Stimulated activated naive CD4-positive, alpha-beta T cell (primary cell): ENCODE results near the gene CARD9.

Source experiments
- DNase-seq, 6 experiments: peaks; one replicate each; lab custom pipeline; 2025; lab: John Stamatoyannopoulos, UW

The CARD9 gene

DNA sequence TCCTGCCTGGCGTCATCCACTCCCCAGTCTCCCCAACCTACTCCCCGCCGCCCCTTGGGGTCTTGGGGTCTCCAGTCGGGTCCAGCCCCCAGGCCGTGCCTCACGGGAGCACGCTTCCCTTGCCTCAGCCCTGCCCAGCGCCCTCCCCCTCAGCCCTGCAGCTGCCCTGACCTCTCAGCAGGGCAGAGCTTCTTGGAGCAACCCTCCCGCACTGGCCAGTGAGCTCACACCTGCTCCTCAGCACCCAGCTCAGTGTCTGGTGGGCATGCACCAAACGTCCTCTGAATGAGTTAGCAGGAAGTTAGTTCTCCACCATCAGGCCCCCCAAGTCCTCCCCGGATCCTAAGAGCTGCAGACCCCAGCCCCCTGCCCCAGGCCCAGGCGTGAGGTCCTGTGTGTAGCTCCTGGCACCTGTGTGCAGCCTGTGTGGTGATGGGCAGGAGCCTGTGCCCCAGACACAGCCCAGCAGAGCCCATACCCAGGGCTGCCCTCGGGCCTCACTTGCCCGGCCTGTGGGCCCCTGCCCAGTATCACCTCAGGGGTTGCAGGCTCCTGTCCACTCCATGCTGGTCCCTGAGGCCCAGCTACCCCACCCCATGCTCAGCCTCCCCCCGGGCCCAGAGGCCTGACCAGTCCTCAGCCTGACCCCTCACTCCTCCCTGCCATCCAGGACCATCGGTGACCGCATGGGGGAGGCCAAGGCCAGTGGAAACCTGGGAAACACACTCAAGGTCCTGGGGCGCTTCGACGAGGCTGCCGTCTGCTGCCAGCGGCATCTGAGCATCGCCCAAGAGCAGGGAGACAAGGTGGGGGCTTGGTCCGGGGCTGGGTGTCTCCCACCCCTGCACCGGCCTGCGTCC is 37.9 kb downstream of the CARD9 start:
- DNase-seq = no peak

DNA sequence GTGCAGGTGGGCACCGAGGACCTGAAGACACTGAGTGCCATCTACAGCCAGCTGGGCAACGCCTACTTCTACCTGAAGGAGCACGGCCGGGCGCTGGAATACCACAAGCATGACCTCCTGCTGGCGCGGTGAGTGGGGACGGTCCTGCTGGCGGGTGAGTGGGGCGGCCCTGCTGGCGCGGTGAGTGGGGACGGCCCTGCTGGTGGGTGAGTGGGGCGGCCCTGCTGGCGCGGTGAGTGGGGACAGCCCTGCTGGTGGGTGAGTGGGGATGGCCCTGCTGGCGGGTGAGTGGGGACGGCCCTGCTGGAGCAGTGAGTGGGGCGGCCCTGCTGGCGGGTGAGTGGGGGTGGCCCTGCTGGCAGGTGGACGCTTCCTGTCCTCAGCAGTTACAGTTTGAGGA is 38.9 kb downstream of the CARD9 start:
- no peak for DNase-seq

DNA sequence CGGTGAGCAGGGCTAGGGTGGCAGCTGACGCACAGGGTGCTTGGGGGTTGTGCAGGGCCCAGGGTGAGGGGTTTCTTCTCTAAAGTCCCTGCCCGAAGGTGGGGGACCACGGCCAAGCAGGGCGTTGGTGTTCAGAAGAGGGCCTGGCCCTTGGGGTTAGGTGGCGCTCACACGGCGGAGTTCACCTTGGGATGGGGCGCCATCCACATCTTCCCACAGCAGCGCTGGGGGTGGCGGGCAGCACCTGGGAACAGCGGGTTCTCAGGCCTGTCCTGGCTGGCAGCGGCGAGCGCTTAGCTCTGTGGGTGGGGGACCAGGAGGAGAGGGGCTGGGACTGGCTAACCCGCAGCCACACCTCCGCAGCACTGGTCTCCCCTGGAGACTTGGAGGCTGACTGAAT is 40.0 kb downstream of the CARD9 start:
- DNase-seq = no peak

DNA sequence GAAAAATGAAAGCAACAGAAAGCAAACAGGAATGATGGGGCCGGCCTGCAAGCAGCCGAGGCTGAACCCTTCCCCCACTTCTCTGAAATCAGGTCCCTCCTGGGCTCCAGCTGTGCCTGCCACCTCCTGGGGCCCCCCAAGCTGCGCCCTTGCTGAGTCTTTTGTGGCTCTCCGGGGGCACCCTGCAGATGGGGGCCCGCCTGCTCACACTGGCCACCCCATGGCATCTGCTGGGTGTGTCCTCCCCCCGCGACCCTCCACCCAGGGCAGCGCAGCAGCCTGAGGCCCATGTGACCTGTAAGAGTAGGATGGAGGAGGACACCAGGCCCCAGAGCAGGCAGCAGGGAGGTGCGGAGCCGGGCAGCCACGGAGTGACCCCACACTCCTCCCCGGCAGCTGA is 40.4 kb downstream of the CARD9 start:
- no peak for DNase-seq

DNA sequence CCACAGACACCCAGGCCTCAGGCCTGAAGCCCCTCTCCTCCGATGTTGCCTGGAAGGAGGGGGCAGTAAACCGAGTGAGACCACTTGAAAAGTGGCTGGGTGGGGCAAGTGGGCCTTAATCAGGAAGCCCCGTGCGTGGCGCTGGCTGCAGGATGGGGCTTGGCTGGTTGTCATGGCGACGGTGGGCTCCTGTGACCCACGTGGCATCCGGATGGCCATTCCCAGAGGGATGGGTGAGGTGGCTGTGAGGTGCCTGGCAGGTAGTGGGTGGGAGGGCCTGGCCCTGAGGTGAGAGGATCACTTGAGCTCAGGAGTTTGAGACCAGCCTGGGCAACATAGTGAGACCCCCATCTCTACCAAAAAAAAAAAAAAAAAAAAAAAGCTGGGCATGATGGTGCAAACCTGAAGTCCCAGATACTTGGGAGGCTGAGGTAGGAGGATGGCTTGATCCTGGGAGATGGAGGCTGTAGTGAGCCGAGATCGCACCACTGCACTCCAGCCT is 40.9 kb downstream of the CARD9 start:
- DNase-seq = no peak

DNA sequence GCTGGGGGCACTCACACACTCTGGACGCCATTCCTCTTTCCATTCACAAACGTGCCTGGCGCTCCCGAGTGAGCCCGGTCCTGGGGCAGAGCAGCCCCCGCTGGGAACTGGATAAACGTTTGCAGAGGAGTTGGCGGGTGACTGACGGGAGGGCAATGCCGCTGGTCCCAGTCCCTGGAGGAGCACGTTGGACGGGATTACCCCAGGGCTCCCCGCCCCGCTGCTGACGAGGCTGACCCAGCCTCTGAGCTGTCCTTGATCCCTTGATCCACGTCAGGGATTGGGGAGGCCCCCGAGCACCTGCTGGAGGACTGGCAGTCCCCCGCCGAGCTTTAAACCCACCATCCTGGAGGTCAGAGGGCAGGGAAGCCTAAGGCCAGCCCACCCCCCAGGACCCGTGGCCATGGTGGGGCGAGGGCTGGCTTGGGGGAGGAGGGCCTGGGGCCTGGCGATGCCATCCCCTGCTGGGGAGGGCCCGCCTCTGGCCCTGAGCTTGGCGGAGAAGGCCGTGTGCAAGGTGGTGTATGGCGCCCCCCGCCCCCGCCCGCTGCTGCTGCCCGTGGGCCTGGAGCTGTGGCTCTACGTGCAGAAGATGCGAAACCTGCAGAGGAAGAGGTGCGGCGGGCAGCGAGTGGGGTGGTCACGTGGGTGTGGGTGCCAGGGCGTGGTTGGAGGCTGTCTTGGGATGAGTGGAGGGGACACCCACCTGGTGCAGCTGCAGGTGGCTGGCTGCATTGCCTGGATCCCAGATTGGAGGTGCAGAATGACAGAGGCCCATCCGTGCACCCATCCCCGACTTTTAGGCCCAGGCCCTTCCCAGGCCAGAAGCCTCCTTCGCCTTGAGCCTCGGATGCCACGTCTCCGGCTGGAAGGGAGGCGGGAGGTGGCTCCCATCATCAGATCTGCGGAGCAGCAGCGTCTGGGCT is 41.6 kb downstream of the CARD9 start:
- no peak for DNase-seq

DNA sequence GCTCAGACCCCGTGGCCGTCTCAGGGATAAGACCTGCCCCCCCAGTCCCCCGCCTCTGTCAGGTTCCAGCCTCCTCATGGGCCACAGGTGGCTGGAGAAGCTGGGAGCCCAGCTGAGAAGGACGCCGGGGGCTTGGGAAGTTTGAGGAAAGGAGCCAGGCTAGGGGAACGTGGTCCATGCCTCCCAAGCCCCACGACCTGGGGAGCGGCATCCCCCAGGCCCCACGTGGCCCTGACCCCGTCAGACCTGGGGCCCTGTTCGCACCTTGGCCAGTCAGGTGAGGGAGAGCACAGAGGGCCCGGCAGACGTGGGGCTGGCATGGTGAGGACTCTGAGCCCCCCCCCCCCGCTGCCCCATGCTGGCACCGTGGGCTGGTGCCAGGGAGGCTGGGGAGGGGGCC is 42.4 kb downstream of the CARD9 start:
- no peak for DNase-seq

DNA sequence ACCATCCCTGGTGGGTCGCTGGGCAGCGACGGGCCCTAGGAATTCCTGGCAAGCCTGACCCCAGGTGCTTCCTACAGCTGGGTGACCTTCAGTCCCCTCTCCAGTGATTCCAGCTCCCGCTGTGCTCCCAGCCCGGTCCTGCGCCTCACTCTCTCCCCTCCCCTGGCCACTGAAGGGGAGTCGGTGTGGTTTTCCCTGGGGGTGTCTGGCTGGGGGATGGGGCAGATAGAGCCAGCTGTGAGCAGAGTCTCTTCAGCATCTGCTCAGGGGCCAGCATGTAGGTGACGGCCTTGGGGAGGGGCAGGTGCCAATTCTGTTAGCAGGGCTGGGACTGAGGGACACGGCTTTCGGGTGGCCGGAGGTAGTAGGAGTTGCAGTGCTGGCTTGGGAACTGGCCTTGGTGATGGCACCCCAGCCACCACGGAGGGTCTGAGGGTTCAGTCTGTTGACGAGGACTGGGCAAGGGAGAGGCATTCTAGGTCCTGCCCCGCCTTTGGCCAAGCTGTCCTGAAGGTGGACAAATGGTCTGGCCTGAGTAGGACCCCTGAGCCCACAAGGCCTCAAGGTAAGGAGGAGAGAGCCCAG is 43.0 kb downstream of the CARD9 start:
- DNase-seq = no peak

DNA sequence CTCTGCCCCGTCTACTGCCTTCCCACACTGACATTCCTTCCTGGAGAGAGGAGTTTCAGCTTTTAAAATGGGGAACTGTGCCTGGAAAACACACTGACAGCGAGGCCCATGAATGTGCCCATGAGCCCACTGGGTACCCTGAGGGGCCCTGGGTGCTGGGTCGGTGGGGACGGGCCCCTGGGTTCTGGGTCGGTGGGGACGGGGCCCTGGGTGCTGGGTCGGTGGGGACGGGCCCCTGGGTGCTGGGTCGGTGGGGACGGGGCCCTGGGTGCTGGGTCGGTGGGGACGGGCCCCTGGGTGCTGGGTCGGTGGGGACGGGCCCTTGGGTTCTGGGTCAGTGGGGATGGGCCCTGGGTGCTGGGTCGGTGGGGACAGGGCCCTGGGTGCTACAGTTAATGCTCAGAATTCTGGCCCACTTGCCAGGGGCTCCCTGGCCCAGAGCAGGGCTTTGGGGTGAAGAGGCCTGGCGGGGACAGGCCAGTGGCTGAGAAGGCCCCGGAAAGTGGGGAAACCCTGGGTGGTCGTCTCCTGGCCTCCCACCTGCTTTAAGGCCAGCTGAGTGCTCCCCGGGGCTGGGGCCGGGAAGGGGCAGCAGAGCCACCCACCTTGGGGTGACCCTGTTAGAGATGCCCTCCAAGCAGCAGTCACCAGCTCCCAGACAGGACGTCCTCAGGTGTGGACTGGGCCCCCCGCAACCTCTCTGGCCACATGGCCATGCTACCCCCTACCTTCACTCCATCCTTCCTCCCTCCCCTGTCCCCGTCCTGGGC is 43.6 kb downstream of the CARD9 start:
- no peak for DNase-seq

DNA sequence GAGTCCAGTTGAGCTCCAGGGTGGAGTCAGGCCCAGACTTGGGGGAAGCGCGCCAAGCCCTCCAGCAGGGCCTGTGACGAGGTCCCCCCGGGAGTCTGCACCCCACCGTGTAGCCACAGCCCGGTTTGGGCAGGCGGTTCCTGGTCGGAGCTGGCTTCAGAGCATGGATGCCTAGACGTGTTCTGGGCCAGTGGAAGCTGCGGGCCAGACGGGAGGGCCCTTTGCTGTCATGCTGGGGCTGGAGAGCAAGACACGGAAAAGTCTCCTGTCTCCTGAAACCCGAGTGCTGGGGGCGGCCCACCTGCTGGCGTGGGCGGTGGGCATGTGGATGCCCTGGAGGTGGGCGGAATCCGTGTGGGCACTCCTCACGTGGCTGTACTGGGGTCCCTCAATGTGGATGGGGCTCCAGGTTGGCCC is 44.2 kb downstream of the CARD9 start:
- no peak for DNase-seq

DNA sequence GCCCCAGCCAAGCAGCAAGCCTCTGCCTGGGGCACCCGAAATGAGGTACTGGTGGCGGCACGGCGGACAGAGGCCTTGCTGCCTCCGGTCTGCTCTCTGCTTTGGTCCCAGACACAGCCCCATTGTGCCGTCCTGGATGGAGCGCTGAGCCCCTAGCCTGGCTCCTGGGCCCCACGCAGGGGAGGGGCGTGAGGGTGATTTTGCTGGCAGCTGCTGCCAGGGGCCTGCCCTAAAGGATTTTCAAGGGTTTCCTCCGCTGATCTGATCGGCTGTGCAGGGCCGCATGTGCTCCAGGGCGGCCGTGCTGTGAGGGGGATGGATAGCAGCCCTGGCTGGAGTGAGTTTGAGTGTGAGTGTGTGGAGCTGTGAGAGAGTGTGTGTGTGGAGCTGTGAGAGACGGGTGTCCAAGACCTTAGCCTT is 44.8 kb downstream of the CARD9 start:
- no peak for DNase-seq

DNA sequence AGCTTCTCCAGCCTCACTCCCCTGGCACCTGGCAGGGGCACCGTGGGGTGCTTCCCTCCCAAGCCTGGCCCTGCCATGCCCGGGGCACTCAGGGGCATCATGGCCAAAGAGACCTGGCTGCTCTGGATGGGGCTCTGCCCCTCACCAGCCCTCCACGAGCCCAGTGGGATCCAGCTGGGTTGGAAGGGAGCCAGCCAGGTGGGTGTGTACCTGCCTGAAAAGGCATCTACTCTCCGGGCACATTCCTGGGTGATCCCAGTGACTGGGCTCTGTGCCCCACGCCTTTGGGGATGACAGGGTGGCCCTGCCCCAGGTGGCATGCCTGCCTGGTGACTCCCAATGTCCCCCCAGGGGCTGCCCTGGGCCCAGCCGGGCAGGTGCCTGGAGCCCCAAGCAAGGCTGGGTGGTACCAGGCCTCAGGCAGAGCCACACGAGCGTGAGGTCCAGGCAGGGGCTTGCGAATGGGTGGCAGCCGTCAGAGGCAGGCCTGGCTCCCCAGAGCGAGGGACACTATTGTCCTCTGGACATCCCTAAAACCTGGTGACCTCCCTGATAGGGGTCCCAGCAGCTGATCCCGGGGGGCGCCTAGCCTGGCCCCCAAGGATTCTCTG is 45.4 kb downstream of the CARD9 start:
- no peak for DNase-seq

DNA sequence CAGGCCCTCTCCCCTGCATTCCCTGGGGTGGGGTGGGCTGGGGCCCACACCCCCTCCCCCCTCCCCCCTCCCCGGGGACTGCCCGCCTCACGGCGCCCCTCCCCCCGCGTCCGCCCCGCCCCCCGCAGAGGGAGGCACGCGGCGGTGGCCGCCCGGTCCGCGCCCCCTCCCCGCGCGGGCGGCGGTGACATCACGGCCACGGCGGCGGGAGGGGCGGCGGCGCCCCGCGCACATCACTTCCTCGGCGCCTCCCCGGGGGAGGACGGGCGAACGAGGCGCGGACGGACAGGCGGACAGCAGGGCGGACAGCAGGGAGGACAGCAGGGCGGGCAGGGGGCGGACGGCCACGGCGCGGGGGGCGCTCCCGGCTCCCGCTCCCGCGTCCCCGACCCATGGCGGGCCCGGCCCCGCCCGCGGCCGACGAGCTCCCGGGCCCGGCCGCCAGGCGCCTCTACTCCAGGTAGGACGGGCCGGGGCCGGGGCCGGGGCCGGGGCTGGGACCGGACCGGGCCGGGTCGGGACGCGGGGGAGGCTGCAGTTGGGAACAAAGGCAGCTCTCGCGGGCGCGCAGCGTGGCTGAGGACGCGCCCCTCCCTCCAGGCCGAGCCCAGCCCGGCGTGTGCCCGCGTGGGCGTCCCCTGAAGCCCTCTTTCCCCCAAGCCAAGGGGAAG is 46.0 kb downstream of the CARD9 start, which contains the start of gene GPSM1:
TSS of gene GPSM1 (plus strand) at position 236 of the 671 bp plus-strand sequence. CDS start at position 393, 157 bp downstream.
- peak in 4 of 6 experiments; percentile 17 to 39 (median 18) for DNase-seq

DNA sequence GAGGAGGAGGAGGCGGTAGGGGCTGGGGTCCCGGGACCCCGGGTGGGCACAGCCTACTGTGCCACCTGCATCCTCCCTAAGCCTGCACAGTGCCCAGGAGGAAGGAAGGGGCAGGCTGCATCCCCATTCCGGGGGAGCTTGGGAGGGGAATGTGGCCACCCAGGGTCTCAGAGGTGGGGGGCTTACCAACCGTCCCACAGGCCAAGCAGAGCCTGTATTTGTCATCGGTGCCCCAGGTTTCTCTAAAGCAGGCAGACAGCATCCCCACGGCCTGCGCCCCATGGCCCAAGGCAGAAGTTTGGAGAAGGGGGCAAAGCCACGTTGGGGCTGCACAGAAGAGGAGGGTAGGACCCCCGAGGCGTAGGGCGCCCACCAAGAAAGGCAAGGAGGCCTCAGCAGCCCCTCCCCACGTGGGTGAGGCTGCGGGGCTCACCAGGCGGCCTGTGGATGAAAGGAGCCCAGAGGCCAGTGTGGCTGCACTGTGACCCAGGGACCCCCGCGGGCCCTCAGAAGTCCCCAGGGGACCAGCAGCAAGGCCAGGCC is 46.6 kb downstream of the CARD9 start:
- no peak for DNase-seq

DNA sequence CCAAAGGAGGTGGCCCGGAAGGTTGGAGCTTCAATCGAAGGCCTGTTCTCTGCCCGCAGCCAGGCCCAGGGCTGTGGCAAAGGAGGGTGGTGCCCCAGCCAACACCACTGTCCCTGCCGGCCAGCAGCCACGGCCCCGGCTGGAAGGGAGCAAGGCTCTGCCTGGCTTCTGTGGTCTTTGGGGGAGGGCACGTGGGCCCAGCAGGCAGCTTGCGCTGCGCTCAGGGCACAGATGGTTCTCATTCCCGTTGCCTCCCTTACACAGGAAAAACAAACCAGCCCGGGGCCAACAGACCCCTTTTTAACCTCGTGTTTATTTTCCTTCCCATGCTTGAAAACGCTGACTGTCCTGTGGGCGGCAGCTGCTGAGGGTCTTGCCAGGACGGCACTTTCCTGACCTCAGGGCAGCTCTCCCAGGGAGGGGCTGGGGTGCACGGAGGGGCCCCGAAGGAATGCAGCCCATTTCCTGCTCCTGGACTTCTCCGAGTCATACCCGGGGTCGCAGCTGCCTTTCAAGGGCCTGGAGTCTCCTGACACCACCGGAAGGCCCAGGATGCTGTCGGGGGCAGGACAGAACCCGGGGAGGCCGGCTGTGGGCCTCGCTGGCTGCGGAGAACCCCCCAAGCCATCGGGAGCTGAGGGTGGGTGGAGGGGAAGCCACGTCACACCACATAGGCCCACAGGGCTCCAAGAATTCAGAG is 47.3 kb downstream of the CARD9 start:
- DNase-seq = no peak

DNA sequence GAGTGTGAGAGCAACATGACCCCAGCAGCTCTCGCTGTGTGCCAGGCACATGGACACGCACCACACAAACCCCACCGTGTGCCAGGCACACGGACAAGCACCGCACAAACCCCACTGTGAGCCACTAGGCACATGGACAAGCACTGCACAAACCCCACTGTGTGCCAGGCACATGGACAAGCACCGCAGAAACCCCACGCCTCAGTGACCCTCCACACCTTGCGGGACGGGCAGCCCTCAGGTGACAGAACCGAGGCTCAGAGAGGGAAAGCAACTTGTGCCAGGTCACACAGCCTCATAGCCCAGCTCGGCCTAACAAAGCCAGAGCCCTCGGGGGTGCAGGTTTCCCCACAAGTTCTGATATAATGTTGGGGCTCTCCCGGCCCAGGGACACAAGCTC is 48.1 kb downstream of the CARD9 start:
- DNase-seq = no peak

DNA sequence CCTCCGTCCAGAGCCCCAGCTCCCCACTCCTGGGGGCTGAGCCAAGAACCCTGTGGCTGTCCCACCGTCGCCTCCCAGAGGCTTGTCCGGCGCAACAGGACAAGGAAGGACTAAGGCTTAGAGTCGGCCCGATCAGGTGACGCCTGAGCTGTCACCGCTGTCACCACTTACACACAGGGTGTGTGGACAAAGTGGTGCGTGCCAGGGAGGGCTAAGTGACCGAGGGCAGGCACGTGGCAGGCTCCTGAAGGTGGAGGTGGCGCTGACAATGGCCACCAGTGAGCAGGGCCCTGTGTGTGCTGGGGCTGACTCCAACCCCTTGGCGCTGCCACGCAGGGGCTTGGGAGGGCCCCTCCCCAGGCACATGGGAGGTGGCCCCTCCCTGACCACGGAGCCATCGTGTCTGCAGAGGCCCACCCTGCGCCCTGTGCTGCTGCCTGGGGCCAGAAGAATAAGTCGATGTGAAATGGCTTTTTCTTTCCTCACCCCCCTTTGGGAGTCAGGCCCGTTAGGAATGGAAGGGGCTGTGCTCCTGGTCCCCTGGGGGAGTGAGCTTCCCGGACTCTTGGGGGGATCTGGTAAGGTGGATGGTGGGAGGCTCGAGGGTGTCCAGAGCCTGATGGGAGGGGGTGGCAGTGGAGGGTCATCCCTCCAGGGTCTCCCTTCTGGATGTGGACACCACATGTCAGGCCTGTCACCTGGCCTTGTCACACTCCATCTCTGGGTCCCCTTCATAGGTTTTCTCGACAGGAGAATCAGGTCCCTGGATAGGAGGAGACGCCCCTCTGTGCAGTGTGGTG is 48.8 kb downstream of the CARD9 start:
- no peak for DNase-seq

DNA sequence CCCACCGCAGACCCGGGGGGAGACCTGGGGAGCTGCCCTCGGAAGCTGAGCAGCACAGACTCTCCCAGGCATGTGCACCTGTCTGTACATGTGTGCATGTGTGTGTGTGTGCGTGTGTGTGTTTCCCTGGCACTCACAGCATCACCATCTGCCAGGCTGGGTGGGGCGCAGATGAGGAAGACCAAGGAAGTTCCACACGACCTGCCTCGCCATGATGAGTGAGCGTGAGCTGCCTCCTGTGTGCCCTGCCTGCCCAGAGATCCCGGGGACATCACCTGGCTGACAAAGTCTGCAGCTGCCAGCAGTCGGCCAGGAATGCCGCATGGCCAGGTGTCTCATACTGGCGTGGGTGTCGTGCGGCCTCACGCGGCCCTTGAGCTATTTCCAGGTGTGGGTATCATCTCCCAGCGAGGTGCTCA is 50.1 kb downstream of the CARD9 start:
- DNase-seq = no peak
